GM19455 (cell line): Measurements from ENCODE around the gene CDKL1.
"Not testable (repeated sequence)": the region's sequence is repeated elsewhere in the genome, so short reads cannot be mapped to it uniquely, and the experiment has no call there.

Experiments
- ATAC-seq: cut with Tn5 transposase; IDR thresholded peaks from one replicate; pipeline ENCODE4 v1.9.1; 2021; ENCODE audit not compliant: unreplicated experiment

The CDKL1 gene

DNA sequence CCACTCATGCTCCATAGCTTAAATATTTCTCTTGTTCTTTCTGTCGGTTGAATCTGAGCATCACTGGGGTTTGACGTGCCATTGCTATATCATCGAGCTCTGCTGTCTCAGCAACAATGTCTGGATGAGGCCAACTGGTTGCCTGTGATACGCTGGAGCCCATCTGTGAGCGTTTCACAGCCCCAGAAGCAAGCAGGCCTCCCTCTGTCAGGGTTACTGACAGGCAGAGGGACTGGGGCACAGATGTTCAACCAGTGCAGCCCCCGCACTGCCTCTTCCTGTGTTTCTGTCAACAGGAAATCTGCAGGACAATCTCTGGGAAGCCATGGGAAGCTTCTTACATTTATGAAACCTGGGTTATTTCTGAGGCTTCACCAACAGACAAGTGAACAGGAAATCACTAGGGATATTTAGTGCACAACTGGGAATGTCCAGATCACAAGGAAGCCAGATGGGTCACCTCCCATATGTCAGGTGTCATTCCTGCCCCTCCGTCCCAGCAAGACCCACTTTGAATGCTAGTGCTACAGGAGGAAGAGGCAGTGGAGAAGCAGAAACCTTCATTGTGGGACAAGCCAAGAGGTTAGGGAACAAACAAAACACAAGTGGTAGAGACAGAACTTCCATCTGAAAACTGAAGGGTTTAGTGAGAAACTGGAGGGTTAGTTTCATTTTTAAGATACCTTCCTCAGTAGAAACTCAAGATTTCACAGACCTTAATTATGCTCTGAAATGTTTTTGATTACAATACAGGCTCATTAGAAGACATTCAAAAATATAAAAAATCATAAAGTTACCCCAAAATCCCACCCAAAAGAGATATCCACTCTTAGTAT lies 60.5 kb downstream of the CDKL1 start:
- no peak for ATAC-seq

DNA sequence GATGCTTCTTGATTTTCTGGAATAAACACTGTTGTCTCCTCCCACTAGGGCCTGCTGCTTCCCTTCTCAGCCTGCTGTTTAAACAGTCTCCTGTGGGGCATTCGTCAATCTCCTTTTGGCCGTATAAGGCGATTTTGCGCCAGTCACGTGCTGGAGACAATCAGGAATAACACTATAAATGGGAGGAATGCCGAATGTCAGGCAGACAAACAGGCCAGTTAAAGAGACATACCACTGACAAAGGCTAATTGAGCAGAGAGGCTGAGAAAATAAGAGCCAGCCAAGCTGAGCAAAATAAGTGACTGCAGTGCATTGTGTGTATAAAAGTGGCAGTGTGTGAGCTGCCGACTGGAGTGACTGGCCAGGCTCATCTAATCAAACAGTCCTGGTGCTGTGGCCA lies 61.3 kb downstream of the CDKL1 start:
- no peak for ATAC-seq

DNA sequence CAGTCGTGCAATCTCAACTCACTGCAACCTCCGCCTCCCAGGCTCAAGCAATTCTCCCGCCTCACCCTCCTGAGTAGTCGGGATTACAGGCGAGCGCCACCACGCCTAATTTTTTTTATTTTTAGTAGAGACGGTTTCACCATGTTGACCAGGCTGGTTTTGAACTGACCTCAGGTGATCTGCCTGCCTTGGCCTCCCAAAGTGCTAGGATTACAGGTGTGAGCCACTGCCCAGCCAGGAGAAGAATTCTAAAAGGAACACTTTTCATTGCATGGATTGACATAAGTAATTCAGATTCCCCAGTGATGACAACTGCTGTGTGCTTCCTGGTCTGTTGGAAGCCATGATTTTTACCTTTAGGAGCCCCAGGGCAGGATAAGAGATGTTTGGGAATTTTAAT lies 62.5 kb downstream of the CDKL1 start:
- ATAC-seq = no peak

DNA sequence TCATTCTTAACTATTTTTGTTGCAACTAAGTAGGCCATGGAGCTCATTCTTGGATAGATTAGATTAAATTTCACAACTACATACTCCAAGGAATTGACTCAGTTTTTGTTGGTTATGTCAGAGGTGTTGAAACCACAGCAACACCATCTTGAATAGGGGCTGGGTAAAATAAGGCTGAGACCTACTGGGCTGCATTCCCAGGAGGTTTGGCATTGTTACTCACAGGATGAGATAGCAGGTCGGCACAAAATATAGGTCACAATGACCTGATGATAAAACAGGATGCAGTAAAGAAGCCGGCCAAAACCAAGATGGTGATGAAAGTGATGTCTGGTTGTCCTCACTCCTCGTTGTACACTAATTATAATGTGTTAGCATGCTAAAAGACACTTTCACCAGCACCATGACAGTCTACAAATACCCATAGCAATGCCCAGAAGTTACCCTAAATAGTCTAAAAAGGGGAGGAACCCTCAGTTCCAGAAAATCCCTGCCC lies 63.6 kb downstream of the CDKL1 start:
- no peak for ATAC-seq

DNA sequence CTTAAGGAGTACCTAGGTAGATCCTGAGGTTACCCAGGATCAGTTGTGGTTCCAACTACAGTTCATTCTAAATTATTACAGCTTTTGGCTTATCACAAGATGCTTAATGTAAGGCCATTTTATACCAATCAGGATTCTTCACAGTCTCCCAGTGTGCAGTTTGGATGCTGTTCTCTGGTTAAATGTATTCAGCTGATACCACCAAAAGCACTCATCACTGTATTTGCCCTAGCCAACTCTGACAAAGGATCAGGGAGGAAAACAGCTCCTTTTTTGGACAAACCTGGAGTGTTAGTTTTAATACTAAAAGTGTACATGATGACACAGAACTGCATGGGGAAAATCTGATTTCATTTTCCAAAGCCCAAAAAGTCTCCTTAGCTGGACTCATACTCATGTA lies 65.1 kb downstream of the CDKL1 start:
- ATAC-seq = no peak

DNA sequence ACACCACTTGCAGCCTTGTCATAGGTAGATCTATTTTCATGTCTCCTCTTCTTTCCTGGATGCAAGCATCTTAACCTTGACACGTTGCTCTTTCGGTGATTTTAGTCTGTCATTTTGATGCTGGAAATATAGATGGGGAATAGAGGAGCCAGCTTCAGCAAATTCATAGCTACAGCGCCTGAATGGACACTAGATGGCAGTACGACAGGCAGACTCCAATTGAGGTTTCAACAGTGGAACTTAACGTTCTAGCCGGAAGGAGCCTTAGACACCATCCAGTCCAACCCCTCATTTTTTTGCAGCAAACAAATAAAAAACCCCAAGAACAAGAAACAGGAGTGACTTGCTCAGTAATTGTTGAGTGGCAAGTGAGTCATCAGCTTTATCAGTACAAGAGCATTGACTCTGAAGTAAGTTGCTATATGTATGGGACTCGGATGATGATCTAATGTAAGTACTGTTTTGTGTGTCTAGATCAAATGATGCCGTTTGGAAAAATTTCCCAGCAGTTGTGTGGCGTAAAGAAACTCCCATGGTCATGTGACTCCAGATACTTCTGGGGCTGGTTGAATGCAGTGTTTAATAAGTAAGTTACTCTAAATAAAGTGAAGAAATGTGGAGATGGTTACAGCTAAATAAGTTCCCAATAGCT lies 75.5 kb downstream of the CDKL1 start:
- ATAC-seq = peak; percentile 93

DNA sequence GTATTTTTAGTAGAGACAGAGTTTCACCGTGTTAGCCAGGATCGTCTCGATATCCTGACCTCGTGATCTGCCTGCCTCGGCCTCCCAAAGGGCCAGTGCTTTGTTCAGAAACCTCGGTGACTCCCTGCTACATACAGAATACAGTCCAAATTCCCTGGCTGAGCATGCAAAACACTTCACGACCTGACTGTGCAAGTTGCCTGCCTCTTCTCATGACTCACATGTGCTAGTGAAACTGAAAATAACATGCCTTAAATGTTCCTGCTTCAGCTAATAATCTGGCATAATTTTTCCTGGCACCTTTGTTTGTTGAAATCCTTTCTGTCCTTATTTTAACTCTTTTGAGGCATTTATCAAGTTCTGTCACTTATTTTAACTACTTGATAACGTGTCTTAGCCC lies 76.4 kb downstream of the CDKL1 start:
- ATAC-seq = peak; percentile 44

DNA sequence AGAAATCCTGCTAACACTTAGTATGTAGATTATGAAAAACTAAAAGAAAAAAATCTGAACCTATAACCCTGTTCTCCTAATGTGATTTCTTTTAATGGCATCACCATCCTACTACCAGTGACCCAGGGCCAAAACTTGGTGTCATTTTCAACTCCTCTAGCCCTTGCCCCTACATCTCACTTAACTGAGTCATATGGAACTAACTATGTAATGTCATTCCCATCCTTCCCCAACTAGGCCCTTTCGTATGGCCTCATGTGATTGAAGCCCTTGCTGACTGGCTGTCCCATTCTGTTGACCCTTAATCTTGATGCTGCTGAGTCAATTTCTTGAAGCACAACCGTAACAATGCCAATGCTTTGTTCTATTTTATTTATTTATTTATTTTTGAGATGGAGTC lies 77.0 kb downstream of the CDKL1 start:
- no peak for ATAC-seq

DNA sequence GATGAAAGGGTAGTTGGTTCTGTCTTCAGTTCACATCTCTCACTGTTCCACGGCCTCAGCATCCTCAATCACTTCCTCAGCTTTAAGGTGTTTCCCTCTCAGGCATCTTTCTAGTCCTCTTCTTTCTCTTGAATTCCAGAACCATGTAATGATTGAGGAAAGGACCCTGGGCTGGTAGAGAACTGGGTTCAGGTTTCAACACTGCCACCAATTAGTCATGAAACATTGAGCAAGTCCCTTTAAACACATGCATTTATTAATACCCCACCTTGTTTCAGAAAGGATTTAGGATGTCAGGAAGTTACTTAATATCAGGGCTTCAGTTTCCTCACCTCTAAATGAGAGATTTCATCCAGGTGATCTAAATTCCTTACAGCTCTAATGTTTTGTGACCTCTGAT lies 77.4 kb downstream of the CDKL1 start:
- ATAC-seq = no peak

DNA sequence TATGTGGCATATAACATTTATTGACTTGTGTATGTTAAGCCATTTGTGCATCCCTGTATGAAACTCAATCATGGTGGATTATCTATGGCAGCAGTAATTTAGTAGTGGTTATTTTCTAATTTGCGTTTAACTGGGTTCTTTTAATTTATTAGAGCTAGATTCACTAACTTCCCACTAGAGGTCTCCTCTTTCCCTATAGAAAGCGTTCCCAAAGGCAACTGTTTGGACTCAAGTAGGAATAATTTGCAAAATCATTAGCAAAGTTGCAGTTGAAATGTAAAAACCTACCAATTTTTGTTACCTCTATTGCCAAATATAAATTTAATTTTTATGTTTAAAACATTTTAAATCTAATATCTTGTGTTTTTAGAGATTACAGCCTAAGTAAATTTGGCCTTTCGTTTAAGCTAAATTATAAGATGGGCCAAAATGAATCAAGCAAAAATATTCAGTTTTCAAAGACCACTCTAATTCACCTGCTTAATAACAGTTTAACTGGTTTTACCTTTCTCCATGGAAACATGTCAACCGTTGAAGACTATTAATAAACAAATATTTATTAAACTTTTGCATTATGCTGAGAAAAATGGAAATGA lies 78.6 kb downstream of the CDKL1 start:
- no peak for ATAC-seq

DNA sequence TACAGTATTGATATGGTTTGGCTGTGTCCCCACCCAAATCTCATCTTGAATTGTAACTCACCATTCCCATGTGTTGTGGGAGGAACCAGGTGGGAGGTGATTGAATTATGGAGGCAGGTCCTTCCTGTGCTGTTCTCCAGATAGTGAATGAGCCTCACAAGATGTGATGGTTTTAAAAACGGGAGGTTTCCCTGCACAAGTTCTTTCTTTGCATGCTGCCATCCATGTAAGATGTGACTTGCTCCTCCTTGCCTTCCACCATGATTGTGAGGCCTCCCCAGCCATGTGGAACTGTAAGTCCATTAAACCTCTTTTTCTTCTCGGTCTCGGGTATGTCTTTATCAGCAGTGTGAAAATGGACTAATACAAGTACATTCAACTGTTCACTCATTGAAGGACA lies 82.6 kb downstream of the CDKL1 start:
- not testable (repeated sequence) for ATAC-seq

DNA sequence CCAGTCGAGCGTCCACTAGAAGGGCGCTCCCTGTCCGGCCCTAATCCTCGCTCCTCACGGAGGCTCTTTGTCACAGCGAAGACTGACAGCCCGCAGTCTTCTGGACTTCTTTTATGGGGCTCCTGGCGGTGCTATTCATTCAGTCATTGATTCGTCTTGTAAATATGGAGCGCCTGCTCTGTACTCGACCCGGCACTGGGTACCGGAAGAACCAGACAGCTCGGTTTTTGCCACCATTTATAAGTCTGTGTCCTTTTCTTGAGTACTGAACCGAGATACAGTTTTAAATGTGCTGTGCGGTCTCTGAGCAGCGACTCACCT lies 84.0 kb downstream of the CDKL1 start:
- ATAC-seq = peak; percentile 22

DNA sequence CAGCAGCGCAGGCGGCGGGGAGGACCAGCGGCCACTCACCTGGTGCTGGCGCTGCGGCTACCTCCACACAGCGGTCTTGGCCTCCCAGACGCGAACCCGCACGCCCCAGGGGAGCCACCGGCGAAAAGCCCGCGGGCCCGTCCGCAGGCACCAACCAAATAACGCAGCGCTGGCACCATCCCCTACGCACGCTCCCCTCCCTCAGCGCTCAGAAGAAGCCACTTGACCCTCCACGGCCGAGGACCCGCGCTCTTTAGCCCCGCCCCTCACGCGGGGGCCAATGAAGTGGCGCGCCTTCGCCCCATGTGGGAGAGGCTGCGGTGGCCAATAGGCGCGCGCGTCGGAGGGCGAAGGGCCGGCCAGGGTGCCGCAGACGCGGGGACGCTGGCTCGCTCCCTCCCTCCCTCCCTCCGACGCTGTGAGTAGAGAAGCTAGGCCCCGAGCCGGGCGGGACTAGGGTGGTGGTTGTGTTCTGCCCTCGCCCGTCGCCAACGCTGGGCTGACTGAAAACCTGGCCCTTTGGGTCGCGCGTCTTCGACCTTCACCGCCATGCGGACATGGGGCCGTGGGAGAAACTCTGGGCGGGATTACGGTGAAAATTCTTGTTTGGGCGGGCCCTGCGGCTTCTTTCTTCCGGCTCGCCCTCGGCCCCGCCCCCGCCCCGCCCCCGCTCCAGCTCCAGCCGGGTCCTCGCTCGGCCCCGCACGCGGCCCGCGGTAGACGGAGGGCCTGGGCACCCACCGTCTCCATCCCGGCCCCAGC lies 84.5 kb downstream of the CDKL1 start, which contains the start of the genes DMAC2L and L2HGDH:
Gene DMAC2L, plus strand, starts transcription at position 353 of the 762 bp plus-strand sequence. CDS start 9,164 bp downstream, outside the sequence.
Gene L2HGDH, minus strand, starts transcription at position 258 of the 762 bp plus-strand sequence. Its CDS starts 79 bp downstream, at position 179.
- ATAC-seq = peak; percentile 95

DNA sequence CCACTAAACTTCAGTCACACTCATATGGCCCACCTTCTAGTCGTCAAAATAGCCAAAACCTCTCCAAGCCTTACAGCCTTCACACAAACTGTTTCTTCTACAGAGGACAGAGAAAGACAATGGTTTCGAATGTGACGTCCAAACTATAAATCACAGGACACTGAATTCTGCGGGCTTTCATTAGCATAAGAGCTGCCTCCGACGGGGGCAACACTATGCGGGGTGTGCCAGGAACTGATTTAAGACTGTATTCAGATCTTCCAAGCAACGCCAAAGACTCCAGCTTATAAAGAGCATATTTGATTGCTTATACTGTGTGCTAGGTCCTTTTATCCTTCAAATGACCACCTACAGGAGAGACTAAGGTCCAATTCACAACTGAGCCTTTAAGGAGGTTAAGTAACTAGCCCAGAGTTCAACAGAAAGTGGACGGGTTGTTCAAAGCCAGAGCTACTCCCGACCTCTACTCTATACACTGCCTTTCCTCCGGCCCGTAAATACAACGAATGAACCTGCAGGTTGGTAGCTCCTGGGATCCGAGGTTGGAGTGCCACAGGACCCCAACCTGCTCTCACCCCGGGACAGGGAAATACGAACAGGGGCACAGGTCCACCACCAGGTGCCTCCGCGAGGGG lies 85.2 kb downstream of the CDKL1 start:
- ATAC-seq = no peak

DNA sequence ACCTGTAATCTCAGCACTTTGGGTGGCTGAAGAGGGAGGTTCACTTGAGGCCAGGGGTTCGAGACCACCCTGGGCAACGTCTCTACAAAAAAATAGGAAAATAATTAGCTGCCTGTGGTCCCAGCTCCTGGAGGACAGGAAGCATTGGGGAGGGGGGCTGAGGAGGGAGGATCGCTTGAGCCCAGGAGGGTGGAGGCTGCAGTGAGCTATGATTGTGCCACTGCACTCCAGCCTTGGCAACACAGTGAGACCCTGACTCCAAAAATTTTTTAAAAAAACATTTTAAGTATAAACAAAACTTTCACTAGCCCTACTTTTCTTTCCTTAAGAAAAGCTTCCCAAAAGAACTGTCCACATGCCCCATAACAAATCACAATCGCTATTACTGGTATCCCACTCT lies 86.2 kb downstream of the CDKL1 start:
- ATAC-seq = no peak

DNA sequence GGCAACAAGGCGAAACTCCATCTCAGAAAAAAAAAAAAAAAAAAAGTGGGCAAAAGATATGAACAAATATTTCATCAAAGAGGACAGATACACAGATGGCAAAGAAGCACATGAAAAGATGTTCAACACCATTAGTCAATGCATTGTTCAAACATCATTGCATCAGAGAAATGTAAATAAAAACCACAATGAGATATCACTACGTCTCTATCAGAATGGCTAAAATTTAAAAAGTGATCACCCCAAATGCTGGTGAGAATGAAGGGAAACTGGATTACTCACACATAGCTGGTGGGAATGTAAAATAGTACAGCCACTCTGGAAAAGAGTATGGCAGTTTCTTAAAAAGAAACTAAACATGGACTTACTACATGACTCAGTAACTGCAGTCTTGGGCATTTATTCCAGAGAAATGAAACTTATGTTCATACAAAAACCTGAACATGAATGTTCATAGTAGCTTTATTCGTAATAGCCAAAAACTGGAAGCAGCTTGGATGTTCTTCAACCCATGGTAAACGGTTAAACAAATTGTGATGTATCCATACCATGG lies 88.2 kb downstream of the CDKL1 start:
- ATAC-seq = no peak

DNA sequence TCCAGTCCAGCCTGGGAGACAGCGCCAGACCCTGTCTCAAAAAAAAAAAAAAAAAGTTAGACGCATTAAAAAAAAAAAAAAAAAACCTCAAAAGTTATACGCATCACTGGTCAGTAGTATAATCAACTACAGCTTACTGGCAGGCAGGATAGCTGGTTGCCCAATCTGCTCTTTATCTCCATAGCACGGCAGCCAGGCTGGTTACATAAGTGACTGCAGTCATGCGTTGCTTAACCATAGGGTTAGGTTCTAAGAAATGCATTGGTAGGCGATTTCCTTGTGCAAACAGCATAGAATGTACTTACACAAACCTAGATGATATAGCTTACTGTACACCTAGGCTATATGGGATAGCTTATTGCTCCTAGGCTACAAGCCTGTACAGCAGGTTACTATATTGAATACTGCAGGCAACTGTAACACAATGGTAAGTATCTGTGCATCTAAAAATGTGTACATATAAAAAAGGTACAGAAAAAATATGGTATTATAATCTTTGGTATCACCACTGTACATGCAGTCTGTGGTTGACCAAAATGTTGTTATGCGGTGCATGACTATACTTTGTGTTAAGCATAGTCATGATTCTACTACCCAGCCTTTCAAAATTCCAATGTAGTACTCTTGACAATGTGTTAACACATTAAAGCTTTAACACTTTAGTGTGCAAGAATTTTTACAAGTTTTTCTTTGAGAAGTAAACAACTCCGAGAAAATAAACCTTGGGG lies 92.8 kb downstream of the CDKL1 start:
- ATAC-seq = no peak

DNA sequence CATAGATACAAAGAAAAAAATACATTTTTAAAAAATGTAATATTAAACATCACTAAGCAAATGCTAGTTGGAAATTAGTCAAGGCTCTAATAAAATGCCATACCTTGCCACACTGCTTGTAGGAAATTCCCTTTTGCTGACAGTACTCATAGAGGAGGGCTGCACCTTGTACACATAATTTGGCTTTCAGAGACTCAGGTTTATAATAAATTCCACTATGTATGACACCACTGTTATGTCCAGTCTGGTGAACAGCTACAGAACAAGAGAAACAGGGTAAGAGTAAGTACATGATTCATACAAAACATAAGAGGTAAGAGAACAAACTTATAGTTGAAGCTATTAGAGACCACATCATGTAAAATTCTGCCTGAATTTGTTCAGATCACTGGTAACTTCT lies 94.8 kb downstream of the CDKL1 start:
- ATAC-seq = no peak

DNA sequence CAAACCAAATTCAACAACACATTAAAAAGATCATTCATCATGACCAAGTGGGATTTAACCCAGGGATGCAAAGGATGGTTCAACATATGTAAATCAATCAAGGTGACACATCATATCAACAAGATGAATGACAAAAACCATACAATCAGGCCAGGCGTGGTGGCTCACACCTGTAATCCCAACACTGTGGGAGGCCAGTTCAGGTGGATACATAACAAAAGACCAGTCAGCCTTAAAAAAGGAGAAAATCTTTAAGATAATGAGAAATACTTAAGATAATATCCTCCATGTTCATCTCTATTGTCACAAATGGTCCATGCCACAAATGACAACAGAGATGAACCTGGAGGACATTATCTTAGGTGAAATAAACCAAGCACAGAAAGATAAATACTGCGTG lies 97.1 kb downstream of the CDKL1 start:
- no peak for ATAC-seq

DNA sequence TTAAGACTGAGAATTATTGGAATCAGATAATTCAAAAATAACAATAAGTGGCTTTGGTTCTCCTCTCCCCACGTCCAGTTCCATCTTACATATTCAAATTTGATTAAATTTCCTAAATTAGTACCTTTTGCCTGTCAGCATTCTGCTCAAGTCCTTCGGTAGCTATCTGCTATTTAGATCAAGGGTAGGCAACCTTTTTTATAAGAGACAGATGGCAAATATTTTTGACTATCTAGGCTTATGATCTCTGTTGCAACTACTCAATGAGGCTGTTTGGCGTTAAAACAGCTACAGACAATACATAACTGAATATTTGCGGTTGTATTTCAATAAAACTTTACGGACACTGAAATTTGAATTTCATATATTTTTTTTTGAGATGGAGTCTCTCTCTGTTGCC lies 106.4 kb downstream of the CDKL1 start:
- no peak for ATAC-seq
